ENCODE data around the gene SLC35G3.
"Not testable (repeated sequence)": the region's sequence is repeated elsewhere in the genome, so short reads cannot be mapped to it uniquely, and the experiment has no call there.

DNA sequence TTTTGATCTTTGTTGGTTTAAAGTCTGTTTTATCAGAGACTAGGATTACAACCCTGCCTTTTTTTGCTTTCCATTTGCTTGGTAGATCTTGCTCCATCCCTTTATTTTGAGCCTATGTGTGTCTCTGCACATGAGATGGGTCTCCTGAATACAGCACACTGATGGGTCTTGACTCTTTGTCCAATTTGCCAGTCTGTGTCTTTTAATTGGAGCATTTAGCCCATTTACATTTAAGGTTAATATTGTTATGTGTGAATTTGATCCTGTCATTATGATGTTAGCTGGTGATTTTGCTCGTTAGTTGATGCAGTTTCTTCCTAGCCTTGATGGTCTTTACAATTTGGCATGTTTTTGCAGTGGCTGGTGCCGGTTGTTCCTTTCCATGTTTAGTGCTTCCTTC, 8.4 kb upstream of the SLC35G3 start:
- TF ChIP-seq POLR2AphosphoS5 (IDR thresholded peaks at IDR 0.05; ENCODE audit: low read depth) = not testable (repeated sequence)
- TF ChIP-seq, protein P1, sequence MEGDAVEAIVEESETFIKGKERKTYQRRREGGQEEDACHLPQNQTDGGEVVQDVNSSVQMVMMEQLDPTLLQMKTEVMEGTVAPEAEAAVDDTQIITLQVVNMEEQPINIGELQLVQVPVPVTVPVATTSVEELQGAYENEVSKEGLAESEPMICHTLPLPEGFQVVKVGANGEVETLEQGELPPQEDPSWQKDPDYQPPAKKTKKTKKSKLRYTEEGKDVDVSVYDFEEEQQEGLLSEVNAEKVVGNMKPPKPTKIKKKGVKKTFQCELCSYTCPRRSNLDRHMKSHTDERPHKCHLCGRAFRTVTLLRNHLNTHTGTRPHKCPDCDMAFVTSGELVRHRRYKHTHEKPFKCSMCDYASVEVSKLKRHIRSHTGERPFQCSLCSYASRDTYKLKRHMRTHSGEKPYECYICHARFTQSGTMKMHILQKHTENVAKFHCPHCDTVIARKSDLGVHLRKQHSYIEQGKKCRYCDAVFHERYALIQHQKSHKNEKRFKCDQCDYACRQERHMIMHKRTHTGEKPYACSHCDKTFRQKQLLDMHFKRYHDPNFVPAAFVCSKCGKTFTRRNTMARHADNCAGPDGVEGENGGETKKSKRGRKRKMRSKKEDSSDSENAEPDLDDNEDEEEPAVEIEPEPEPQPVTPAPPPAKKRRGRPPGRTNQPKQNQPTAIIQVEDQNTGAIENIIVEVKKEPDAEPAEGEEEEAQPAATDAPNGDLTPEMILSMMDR (IDR thresholded peaks at IDR 0.05; ENCODE audit: insufficient read depth, low read length) = not testable (repeated sequence)
- TF ChIP-seq, protein P2, sequence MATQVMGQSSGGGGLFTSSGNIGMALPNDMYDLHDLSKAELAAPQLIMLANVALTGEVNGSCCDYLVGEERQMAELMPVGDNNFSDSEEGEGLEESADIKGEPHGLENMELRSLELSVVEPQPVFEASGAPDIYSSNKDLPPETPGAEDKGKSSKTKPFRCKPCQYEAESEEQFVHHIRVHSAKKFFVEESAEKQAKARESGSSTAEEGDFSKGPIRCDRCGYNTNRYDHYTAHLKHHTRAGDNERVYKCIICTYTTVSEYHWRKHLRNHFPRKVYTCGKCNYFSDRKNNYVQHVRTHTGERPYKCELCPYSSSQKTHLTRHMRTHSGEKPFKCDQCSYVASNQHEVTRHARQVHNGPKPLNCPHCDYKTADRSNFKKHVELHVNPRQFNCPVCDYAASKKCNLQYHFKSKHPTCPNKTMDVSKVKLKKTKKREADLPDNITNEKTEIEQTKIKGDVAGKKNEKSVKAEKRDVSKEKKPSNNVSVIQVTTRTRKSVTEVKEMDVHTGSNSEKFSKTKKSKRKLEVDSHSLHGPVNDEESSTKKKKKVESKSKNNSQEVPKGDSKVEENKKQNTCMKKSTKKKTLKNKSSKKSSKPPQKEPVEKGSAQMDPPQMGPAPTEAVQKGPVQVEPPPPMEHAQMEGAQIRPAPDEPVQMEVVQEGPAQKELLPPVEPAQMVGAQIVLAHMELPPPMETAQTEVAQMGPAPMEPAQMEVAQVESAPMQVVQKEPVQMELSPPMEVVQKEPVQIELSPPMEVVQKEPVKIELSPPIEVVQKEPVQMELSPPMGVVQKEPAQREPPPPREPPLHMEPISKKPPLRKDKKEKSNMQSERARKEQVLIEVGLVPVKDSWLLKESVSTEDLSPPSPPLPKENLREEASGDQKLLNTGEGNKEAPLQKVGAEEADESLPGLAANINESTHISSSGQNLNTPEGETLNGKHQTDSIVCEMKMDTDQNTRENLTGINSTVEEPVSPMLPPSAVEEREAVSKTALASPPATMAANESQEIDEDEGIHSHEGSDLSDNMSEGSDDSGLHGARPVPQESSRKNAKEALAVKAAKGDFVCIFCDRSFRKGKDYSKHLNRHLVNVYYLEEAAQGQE (IDR thresholded peaks at IDR 0.05; ENCODE audit: insufficient replicate concordance, low read depth) = not testable (repeated sequence)

Measured in HL-60 (cell line).